Large intestine (tissue), 3 donors: Measurements from ENCODE around the gene SLC2A5. TPM values are rescaled to one million over a fixed set of nuclear protein-coding genes. Genes with fewer than 3 reads are reported as not detected.
"Not testable (repeated sequence)": the region's sequence is repeated elsewhere in the genome, so short reads cannot be mapped to it uniquely, and the experiment has no call there.

ENCODE experiments used
- DNase-seq, 2 donors: peaks; one replicate each; pipeline versions ENCODE4 v3.0.0 to v3.0.0-alpha.2; 2013
- H3K27ac ChIP-seq: one replicate; pipeline ENCODE4 v1.5.1; 2013; ENCODE audit warnings: low read length
- H3K27me3 ChIP-seq: 2 replicates; pipeline ENCODE4 v1.6.1; 2013; ENCODE audit warnings: low read length; ENCODE audit not compliant: control insufficient read depth, insufficient read depth
- H3K36me3 ChIP-seq: 2 replicates; pipeline ENCODE4 v1.6.1; 2013; ENCODE audit warnings: low read length; ENCODE audit not compliant: control insufficient read depth, insufficient read depth
- H3K4me1 ChIP-seq: one replicate; pipeline ENCODE4 v1.6.1; 2013; ENCODE audit warnings: low read length; ENCODE audit not compliant: control insufficient read depth, insufficient read depth
- H3K4me3 ChIP-seq: one replicate; pipeline ENCODE4 v1.5.1; 2013; ENCODE audit warnings: low read length
- H3K9me3 ChIP-seq: one replicate; pipeline ENCODE4 v1.6.1; 2013; ENCODE audit warnings: mild to moderate bottlenecking, low read depth, low read length, moderate library complexity; ENCODE audit not compliant: control insufficient read depth
- WGBS: methylation state at CpG from one replicate; pipeline ENCODE4 v1.1.5; 2013; ENCODE audit warnings: low lambda C conversion rate; ENCODE audit not compliant: insufficient coverage; 5-methylcytosine and 5-hydroxymethylcytosine counted together
- polyA plus RNA-seq: library from polyadenylated mRNA; unstranded; fragments of 120-200 nt; gene quantifications from one replicate; pipeline ENCODE4 v1.2.1, GENCODE V29; 2013

SLC2A5 gene
- polyA plus RNA-seq, 1 donor = 87.3 TPM

GRCh38 chr1:9037476-9038337 lies 31.7 kb downstream of the SLC2A5 start:
- WGBS = no CpG with 5 or more reads among the region's 28 CpGs
- no peak overlapping the region for H3K4me3 ChIP-seq
- peaks cover 39% of the 10 kb centered on the region for H3K36me3 ChIP-seq
- no peaks in the 10 kb centered on the region for H3K4me1 ChIP-seq
- DNase-seq = no peak
- H3K27me3 ChIP-seq = no peaks in the 10 kb centered on the region
- H3K27ac ChIP-seq = no peak overlapping the region
- H3K9me3 ChIP-seq = peaks cover 13% of the 10 kb centered on the region

GRCh38 chr1:9035226-9035625 lies 34.2 kb downstream of the SLC2A5 start:
- H3K36me3 ChIP-seq = peaks cover 24% of the 10 kb centered on the region
- no peak for DNase-seq
- no peak overlapping the region for H3K4me3 ChIP-seq
- no peaks in the 10 kb centered on the region for H3K4me1 ChIP-seq
- H3K9me3 ChIP-seq = peaks cover 27% of the 10 kb centered on the region
- no peak overlapping the region for H3K27ac ChIP-seq
- H3K27me3 ChIP-seq = no peaks in the 10 kb centered on the region
- WGBS = 100% methylated on average over 1 of the region's 2 CpGs

GRCh38 chr1:9033363-9033762 lies 36.1 kb downstream of the SLC2A5 start:
- peaks cover 22% of the 10 kb centered on the region for H3K9me3 ChIP-seq
- no peaks in the 10 kb centered on the region for H3K4me1 ChIP-seq
- H3K36me3 ChIP-seq = peaks cover 10% of the 10 kb centered on the region
- no peak overlapping the region for H3K4me3 ChIP-seq
- DNase-seq = no peak
- H3K27ac ChIP-seq = no peak overlapping the region
- WGBS = no CpG with 5 or more reads among the region's 5 CpGs
- H3K27me3 ChIP-seq = no peaks in the 10 kb centered on the region

GRCh38 chr1:9031484-9032259 lies 37.8 kb downstream of the SLC2A5 start:
- Histone ChIP-seq H3K36me3 (peaks cover 2% of the 10 kb centered on the region), H3K27me3 (no peaks in the 10 kb centered on the region), H3K4me3 (no peak overlapping the region), H3K9me3 (peaks cover 22% of the 10 kb centered on the region), H3K4me1 (peaks cover 3% of the 10 kb centered on the region), H3K27ac (no peak overlapping the region)
- no CpG with 5 or more reads among the region's 12 CpGs for WGBS
- no peak for DNase-seq

GRCh38 chr1:9031077-9031476 lies 38.4 kb downstream of the SLC2A5 start:
- no CpG with 5 or more reads among the region's 4 CpGs for WGBS

GRCh38 chr1:9028921-9029705 lies 40.3 kb downstream of the SLC2A5 start:
- no peak overlapping the region for H3K27ac ChIP-seq
- H3K9me3 ChIP-seq = peaks cover 18% of the 10 kb centered on the region
- DNase-seq = peak in 1 of 2 donors; percentile 52
- H3K4me1 ChIP-seq = peaks cover 27% of the 10 kb centered on the region
- no peaks in the 10 kb centered on the region for H3K27me3 ChIP-seq
- H3K4me3 ChIP-seq = no peak overlapping the region
- WGBS = 100% methylated on average over 1 of the region's 5 CpGs
- H3K36me3 ChIP-seq = no peaks in the 10 kb centered on the region

More at GRCh38 chr1:9031077-9031476, 38.4 kb downstream of the SLC2A5 start:
- H3K36me3 ChIP-seq, H3K4me1 ChIP-seq, H3K4me3 ChIP-seq, DNase-seq, H3K27me3 ChIP-seq, H3K27ac ChIP-seq: not testable (repeated sequence)
- H3K9me3 ChIP-seq = peaks cover 22% of the 10 kb centered on the region

- WGBS = 43% methylated on average over 1 of the region's 4 CpGs
- H3K4me3 ChIP-seq = no peak overlapping the region
- no peak for DNase-seq
- no peaks in the 10 kb centered on the region for H3K36me3 ChIP-seq
- H3K27ac ChIP-seq = peak overlapping the region; percentile 47
- peaks cover 37% of the 10 kb centered on the region for H3K4me1 ChIP-seq
- H3K9me3 ChIP-seq = peaks cover 18% of the 10 kb centered on the region
- no peaks in the 10 kb centered on the region for H3K27me3 ChIP-seq
Observed at GRCh38 chr1:9027307-9027706, 42.1 kb downstream of the SLC2A5 start.

- peaks cover 47% of the 10 kb centered on the region for H3K4me1 ChIP-seq
- no peaks in the 10 kb centered on the region for H3K36me3 ChIP-seq
- peak; percentile 60 to 81 for DNase-seq
- H3K9me3 ChIP-seq = peaks cover 3% of the 10 kb centered on the region
- no peak overlapping the region for H3K4me3 ChIP-seq
- H3K27me3 ChIP-seq = no peaks in the 10 kb centered on the region
- peak overlapping the region; percentile 87 for H3K27ac ChIP-seq
- no CpG with 5 or more reads among the region's 5 CpGs for WGBS
Observed at GRCh38 chr1:9025449-9025848, 44.0 kb downstream of the SLC2A5 start.

- Histone ChIP-seq H3K4me1 (peaks cover 47% of the 10 kb centered on the region), H3K27me3 (no peaks in the 10 kb centered on the region), H3K27ac (peak overlapping the region; percentile 87), H3K4me3 (no peak overlapping the region), H3K9me3 (peaks cover 3% of the 10 kb centered on the region), H3K36me3 (no peaks in the 10 kb centered on the region)
- WGBS = no CpG with 5 or more reads among the region's 20 CpGs
- no peak for DNase-seq
Observed at GRCh38 chr1:9024837-9025236, 44.6 kb downstream of the SLC2A5 start.

- H3K4me3 ChIP-seq = no peak overlapping the region
- no peaks in the 10 kb centered on the region for H3K36me3 ChIP-seq
- peak overlapping the region; percentile 96 for H3K27ac ChIP-seq
- DNase-seq = no peak
- H3K27me3 ChIP-seq = no peaks in the 10 kb centered on the region
- WGBS = 40% methylated on average over 1 of the region's 10 CpGs
- H3K4me1 ChIP-seq = peaks cover 47% of the 10 kb centered on the region
- H3K9me3 ChIP-seq = peaks cover 3% of the 10 kb centered on the region
Observed at GRCh38 chr1:9022773-9023172, 46.7 kb downstream of the SLC2A5 start.
